Islet of Langerhans (tissue), 1 donor: Measurements from ENCODE around the gene PRL.

Experiments used
- FAIRE-seq: peaks from one replicate; lab custom pipeline; 2011; peaks lifted over from hg19 to GRCh38; lab: Jason Lieb, UNC

Gene PRL

GRCh38 chr6:22294301-22294700 is 2.5 kb downstream of the PRL start:
- no peak for FAIRE-seq

GRCh38 chr6:22290045-22290444 is 6.8 kb downstream of the PRL start:
- no peak for FAIRE-seq

GRCh38 chr6:22288721-22289120 is 8.1 kb downstream of the PRL start:
- no peak for FAIRE-seq

GRCh38 chr6:22284666-22285065 is 12.2 kb downstream of the PRL start:
- FAIRE-seq: no peak

- FAIRE-seq: no peak
These were observed 15.3 kb downstream of the PRL start for GRCh38 chr6:22281341-22282085.

GRCh38 chr6:22279427-22279826 is 17.4 kb downstream of the PRL start:
- no peak for FAIRE-seq

- FAIRE-seq: no peak
These were observed 25.8 kb downstream of the PRL start for GRCh38 chr6:22271081-22271480.

GRCh38 chr6:22263748-22264147 is 33.1 kb downstream of the PRL start:
- FAIRE-seq: no peak

- FAIRE-seq: no peak
These were observed 42.0 kb downstream of the PRL start for GRCh38 chr6:22254886-22255285.

- no peak for FAIRE-seq
These were observed 42.7 kb downstream of the PRL start for GRCh38 chr6:22253955-22254655.

- FAIRE-seq: no peak
These were observed 45.5 kb downstream of the PRL start for GRCh38 chr6:22251348-22251747.

- FAIRE-seq: no peak
These were observed 46.4 kb downstream of the PRL start for GRCh38 chr6:22250486-22250885.

GRCh38 chr6:22249711-22250350 is 47.0 kb downstream of the PRL start:
- no peak for FAIRE-seq

- FAIRE-seq: peak; percentile 53
These were observed 48.1 kb downstream of the PRL start for GRCh38 chr6:22248513-22249308.

- no peak for FAIRE-seq
These were observed 48.8 kb downstream of the PRL start for GRCh38 chr6:22247916-22248482.

GRCh38 chr6:22240025-22240424 is 56.8 kb downstream of the PRL start:
- no peak for FAIRE-seq

- no peak for FAIRE-seq
These were observed 57.4 kb downstream of the PRL start for GRCh38 chr6:22239261-22239921.

GRCh38 chr6:22238861-22239260 is 58.0 kb downstream of the PRL start:
- FAIRE-seq: no peak

- FAIRE-seq: no peak
These were observed 59.3 kb downstream of the PRL start for GRCh38 chr6:22237526-22237925.
